ENCODE results near the gene TOLLIP.

DNA sequence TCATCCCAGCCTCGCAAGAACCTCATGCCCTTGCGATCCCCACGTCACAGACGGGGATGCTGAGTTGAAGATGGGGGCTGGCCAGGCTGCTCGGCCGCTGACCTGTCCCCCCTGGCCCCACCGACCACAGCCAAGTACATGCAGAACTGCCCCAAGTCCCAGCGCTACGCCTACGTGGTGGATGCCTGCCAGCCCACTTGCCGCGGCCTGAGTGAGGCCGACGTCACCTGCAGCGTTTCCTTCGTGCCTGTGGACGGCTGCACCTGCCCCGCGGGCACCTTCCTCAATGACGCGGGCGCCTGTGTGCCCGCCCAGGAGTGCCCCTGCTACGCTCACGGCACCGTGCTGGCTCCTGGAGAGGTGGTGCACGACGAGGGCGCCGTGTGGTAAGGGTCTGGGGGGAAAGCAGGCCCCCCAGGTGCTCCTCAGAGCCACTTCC lies 76.5 kb downstream of the TOLLIP start:
- TF ChIP-seq, protein P1, sequence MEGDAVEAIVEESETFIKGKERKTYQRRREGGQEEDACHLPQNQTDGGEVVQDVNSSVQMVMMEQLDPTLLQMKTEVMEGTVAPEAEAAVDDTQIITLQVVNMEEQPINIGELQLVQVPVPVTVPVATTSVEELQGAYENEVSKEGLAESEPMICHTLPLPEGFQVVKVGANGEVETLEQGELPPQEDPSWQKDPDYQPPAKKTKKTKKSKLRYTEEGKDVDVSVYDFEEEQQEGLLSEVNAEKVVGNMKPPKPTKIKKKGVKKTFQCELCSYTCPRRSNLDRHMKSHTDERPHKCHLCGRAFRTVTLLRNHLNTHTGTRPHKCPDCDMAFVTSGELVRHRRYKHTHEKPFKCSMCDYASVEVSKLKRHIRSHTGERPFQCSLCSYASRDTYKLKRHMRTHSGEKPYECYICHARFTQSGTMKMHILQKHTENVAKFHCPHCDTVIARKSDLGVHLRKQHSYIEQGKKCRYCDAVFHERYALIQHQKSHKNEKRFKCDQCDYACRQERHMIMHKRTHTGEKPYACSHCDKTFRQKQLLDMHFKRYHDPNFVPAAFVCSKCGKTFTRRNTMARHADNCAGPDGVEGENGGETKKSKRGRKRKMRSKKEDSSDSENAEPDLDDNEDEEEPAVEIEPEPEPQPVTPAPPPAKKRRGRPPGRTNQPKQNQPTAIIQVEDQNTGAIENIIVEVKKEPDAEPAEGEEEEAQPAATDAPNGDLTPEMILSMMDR (IDR thresholded peaks at IDR 0.05 in 8 of 11, conservative IDR thresholded peaks at IDR 0.05 in 3 of 11), result no peak
- TF ChIP-seq POLR2A (IDR thresholded peaks at IDR 0.05) (no peak), POLR2AphosphoS5 (IDR thresholded peaks at IDR 0.05) (no peak)
